HAP-1 (cell line): Measurements from ENCODE around the gene ZNF436.
"Not testable (repeated sequence)": the region's sequence is repeated elsewhere in the genome, so short reads cannot be mapped to it uniquely, and the experiment has no call there.

Experiments used
- DNase-seq, 2 experiments: peaks; one replicate each; pipeline ENCODE4 v3.0.0-alpha.2; 2016 to 2020; ENCODE audit warnings: low spot score in 2 of 2
- H3K27me3 ChIP-seq: fragments of 250-450 bp; sonication (Bioruptor Pico); 2 replicates; pipeline ENCODE4 v1.5.1; 2020; ENCODE audit warnings: low read depth, mild to moderate bottlenecking, moderate library complexity
- H3K36me3 ChIP-seq: fragments of 250-450 bp; sonication (Bioruptor Pico); replicated peaks from 2 replicates; pipeline ENCODE4 v1.5.1; 2020; ENCODE audit warnings: mild to moderate bottlenecking
- H3K4me1 ChIP-seq: fragments of 250-450 bp; sonication (Bioruptor Pico); 2 replicates; pipeline ENCODE4 v1.5.1; 2020; ENCODE audit warnings: mild to moderate bottlenecking
- H3K4me3 ChIP-seq: fragments of 250-450 bp; sonication (Bioruptor Pico); 2 replicates; pipeline ENCODE4 v1.5.1; 2020; ENCODE audit warnings: mild to moderate bottlenecking, moderate library complexity
- H3K9me3 ChIP-seq: fragments of 250-450 bp; sonication (Bioruptor Pico); 2 replicates; pipeline ENCODE4 v1.5.1; 2020; ENCODE audit warnings: mild to moderate bottlenecking, moderate library complexity
- in situ Hi-C: fragments of 300-500 bp; cut with MboI; formaldehyde crosslinking; loops from 3 replicates; pipeline ENCODE4 v1.14.3; 2020; ENCODE audit warnings: low sequenced_read_pairs, inconsistent platforms, mixed read lengths

Gene ZNF436

DNA sequence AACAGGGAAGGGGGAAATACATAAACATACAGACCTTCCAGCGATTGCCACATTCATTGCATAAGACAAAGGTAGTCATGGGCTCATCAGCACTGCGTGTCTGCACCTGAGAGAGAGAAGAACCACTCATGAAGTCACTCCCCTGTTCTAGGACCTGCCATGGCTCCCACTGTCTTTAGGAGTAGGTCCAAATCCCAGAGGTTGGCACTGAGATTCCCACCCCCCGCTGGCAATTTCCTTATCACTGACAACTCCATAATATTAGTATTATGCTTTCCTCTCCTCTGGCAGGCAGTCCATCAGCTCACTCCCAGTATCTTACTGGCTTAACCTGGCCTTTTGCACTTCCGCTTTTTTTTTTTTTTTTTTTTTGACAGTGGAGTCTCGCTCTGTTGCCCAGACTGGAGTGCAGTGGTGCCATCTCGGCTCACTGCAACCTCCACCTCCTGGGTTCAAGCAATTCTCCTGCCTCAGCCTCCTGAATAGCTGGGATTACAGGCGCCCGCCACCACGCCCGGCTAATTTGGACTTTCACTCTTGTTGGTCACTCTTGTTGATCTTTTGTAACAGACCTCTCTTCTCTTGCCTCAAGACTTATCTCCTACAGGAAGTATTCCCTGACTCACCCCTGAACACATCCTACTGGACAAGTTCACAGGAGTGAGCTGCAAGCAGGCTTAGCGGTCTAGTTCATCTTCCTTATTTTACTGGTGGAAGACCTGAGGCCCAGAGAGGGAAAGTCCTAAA, 14.8 kb upstream of the ZNF436 start:
- H3K27me3 ChIP-seq, result no peaks in the 10 kb centered on the region
- H3K4me3 ChIP-seq, result no peak overlapping the region
- H3K36me3 ChIP-seq, result no peaks in the 10 kb centered on the region
- H3K4me1 ChIP-seq, result no peaks in the 10 kb centered on the region
- H3K9me3 ChIP-seq, result peaks cover 4% of the 10 kb centered on the region; the same call in 1 of the 2 replicates
- in situ Hi-C loops, result no loop called here
- DNase-seq, result no peak

DNA sequence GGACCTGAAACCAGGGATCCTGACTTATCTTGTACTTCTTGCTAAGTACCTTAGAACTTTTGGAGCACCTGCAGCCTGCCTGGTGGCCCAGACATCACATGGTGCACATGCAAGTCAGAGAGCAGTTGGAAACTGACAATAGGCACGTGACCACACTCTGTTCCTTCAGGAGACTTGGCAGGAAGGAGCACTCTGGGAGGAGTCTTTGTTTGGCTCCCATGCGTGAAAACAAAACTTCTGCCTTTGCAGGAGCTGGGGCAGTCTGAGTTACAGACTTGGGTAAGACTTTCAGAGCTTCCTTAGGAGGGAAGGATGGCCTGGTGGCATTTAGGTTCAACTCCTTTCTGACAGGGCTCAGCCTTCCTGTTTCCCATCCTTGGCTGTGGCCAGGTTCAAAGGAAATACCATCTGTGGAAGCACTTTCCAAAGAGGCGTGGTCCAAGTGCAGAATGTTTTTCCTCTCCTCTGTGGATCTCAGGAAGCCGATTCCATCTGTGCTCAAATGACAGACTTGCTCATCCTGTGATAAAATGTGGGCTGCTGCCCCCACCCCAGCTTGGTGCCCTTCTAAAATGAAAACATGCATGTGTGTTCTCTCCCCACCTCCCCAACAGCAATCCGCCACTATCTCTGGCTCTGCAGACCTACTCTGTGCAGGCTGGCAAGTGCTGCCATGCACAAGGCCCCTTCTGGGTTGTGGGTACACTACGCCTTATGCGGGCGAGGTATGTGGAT, 14.1 kb upstream of the ZNF436 start:
- Histone ChIP-seq H3K9me3 (peaks cover 4% of the 10 kb centered on the region; the same call in 1 of the 2 replicates), H3K27me3 (no peaks in the 10 kb centered on the region), H3K36me3 (no peaks in the 10 kb centered on the region), H3K4me1 (no peaks in the 10 kb centered on the region), H3K4me3 (no peak overlapping the region)
- in situ Hi-C loops, result no loop called here
- no peak for DNase-seq

DNA sequence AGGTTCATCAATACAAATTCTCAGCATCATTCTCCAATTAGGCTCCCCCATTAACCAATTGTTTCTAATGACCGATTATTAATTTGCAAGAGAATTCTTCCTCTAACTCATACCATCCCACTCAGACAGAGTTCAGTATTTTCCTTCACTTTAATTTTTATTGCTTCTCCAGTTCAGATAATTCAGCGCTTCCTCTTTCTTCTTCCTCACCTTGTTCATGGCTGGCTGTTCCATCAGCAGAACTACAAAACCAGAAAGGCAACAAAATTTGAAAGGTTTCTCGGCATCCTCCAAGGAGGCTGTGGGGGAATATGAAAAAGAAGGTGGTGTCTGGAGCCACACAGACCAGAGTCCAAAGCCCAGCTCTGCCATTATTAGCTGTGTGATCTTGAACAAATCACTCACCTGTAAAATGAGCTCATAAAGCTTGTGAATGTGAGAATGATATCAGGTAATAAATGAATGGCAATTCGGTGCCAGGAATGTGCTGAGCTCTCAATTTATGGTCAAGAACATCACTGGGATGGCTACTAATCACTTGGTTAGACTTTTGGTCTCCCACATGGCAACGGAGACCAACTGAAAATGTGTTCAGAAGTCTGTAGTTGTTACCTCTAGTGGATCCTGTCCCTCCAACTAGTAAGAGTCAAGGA, 11.7 kb upstream of the ZNF436 start:
- H3K4me3 ChIP-seq, result no peak overlapping the region
- H3K4me1 ChIP-seq, result peaks cover 11% of the 10 kb centered on the region
- H3K27me3 ChIP-seq, result no peaks in the 10 kb centered on the region
- no peaks in the 10 kb centered on the region for H3K36me3 ChIP-seq
- peaks cover 4% of the 10 kb centered on the region; the same call in 1 of the 2 replicates for H3K9me3 ChIP-seq
- in situ Hi-C loops, result no loop called here
- DNase-seq, result no peak

DNA sequence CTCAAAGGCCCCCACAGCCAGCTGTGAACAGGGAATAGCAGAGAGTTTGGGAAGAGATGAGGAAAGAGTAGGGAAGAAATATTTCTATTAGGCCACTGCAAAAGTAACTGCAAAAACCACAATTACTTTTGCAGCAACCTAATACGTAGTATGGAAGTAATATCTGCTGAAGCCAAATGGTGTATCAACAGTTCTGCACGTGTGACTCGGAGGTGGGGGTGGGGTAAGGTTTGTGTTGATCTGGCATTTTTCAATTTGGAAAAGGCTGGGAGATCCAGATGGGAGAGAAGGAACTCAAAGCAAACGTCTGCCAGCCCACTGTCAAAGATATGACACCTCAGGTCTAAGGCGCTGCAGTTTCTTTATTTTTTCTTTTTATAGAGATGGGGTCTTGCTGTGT, 11.1 kb upstream of the ZNF436 start:
- Histone ChIP-seq H3K36me3 (no peaks in the 10 kb centered on the region), H3K9me3 (peaks cover 4% of the 10 kb centered on the region; the same call in 1 of the 2 replicates), H3K4me1 (peaks cover 13% of the 10 kb centered on the region), H3K27me3 (no peaks in the 10 kb centered on the region), H3K4me3 (no peak overlapping the region)
- in situ Hi-C loops, result no loop called here
- no peak for DNase-seq

DNA sequence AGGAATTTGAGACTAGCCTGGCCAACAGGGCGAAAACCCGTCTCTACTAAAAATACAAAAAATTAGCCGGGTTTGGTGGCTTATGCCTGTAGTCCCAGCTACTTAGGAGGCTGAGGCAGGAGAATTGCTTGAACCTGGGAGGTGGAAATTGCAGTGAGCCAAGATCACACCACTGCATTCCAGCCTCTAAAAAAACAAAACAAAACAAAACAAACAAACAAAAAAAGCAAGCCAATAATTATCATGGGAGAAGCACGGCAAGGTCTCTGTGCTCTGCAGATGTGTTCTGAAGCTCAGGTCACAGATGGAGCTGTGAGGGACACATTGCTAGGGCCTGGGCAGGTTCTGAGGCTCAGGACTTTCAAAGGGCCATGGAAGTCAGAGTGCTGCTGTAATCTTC, 10.6 kb upstream of the ZNF436 start:
- H3K4me3 ChIP-seq, H3K9me3 ChIP-seq, DNase-seq, H3K27me3 ChIP-seq, in situ Hi-C loops, H3K36me3 ChIP-seq: not testable (repeated sequence)
- H3K4me1 ChIP-seq, result peaks cover 13% of the 10 kb centered on the region

DNA sequence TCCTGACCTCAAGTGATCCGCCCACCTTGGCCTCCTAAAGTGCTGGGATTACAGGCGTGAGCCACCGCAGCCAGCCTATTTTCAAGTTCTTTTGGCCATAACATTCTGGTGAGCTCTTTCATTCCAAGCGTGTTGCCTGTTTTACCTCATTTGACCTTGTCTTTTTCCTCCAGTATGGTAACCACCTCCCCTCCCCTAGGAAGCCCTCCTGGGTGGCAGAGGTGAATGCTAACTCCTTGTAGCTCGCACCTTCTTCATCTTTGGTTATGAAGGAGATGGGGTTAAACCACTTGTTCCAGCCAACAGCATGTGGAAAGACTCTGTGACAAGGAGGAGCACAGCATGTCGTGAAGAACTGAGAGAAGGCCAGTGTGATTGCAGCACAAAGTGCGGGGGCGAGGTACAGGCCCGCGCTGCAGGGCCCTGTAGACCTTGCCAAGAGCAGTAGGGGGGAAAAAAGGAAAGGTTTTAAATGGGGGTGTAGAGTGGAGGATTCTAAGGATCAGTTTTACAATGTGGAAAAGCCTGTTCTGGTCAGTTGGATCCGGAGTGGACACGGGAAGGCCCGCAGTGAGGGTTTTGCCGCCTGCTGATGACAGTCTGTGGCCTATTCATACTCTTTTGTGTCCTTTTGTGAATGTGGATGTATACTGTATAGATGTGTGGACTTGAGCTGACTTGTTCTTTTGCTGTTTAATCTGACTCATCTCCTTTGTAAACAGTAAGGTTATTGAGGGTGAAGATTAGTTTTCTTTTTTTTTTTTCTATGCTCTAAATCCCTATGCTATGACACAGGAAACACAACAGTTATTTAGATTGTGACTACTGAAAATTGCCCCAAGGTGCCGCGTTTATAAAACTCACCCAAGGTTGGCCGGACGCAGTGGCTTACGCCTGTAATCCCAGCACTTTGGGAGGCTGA, 7.5 kb upstream of the ZNF436 start:
- Histone ChIP-seq H3K27me3 (no peaks in the 10 kb centered on the region), H3K4me3 (no peak overlapping the region), H3K4me1 (peaks cover 19% of the 10 kb centered on the region), H3K9me3 (peaks cover under 1% of the 10 kb centered on the region; the same call in 1 of the 2 replicates), H3K36me3 (no peaks in the 10 kb centered on the region)
- in situ Hi-C loops, result no loop called here
- DNase-seq, result peak; percentile 86 to 98

DNA sequence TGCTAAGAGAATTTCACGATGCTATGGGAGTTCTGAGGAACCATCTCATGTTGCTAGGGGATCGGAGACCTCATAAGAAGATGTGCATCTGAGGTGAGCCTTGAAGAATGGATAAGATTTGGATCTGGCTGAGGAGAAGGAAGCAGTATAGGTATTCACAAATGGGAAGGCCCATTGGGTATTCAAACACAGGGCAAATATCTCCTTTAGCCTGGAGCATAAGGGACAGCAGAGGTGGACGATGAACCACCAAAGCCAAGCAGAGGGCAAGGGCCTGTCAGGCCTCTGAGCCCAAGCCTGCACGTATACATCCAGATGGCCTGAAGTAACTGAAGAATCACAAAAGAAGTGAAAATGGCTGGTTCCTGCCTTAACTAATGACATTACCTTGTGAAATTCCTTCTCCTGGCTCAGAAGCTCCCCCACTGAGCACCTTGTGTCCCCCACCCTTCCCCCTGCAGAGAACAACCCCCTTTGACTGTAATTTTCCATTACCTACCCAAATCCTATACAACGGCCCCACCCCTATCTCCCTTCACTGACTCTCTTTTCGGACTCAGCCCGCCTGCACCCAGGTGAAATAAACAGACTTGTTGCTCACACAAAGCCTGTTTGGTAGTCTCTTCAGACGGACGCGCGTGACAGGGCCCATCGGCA, 4.6 kb upstream of the ZNF436 start:
- H3K4me1 ChIP-seq, result peaks cover 39% of the 10 kb centered on the region
- H3K9me3 ChIP-seq, H3K4me3 ChIP-seq, in situ Hi-C loops, H3K27me3 ChIP-seq, H3K36me3 ChIP-seq, DNase-seq: not testable (repeated sequence)

DNA sequence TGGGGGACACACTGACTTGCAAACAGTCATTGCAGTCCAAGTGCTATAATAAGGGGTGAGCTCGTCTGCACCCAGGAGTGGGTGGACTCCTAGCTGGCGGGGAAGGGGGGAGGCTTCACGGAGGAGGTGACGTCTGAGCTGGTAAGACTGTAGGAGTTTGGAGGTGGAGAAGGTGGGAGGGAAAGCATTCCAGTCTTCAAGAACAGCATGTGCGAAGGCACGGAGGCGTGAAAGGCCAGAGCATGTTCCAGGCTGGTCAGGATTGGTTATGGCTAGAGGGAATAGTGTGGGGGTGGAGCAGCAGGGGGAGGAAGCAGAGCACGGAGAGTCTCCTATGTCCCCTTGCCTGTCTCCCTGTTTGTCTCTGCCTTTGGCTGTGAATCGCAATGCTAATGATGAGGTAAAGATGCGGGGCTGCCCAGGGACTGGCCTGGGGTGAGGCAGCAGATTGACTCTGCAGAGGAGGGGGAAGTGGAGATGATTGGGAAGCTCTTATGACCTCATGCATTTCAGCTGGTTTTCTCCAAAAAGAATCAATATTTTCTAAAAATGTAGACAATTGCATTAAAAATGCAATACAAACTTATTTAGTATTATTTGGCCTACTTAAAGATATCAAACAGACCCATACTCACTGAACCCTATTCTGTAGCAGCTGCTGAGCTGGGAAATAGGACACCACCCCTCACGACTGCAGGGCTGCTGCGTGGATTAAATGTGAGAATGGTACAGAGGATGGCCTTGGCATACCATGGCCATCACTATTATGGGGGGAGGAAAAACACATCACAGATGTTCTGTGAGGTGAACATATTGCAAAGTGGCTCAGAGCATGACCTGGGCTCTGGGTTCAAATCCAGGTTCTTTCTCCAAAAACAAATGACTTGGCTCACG, 2.6 kb upstream of the ZNF436 start:
- no peak overlapping the region for H3K4me3 ChIP-seq
- H3K27me3 ChIP-seq, result no peaks in the 10 kb centered on the region
- no peaks in the 10 kb centered on the region for H3K9me3 ChIP-seq
- in situ Hi-C loops, result no loop called here
- H3K36me3 ChIP-seq, result peaks cover under 1% of the 10 kb centered on the region; the same call in 1 of the 2 replicates
- peaks cover 36% of the 10 kb centered on the region for H3K4me1 ChIP-seq
- DNase-seq, result peak in 1 of 2 experiments; percentile 46

DNA sequence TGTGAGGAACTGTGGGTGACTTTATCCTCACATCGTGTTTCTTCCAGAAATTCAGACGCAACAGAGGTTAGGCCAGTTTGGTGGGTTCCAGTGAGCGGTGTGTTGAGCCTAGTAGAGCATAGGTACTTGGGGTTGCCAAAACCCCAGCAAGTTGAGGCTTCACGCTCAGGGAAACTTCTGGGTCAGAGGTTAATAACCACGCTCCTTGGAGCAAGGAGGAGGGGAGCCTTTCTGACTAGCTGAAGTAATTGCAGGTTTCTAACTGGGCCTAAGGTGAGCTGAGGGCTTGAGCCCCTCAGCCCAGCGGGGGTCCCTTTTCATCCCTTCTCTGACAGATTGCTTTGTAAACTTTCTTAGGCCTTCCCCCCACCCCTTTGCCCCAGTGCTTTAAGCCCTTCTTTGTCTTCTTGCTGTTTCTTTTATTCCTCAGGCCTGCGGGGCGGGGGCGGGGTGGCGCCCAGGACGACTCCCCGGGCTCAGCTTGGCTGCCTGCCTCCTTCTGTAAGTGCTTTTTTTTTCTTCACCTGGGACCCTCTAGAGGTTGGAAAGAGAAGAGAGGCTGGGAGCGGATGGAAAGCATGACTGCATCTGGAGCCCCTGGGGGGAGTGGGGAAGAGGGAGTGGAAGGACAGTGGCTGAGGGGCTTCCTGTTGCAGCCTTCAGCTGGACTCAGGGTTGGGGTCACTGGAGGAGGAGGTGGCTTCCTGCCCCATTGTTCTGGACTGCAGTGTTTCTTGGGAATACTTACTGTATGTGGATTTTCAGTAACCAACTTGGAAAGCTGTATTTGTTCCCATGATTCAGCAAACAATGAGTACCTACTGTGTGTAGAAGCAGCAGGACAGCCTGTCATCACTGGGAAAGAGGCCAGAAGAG, 1.3 kb upstream of the ZNF436 start:
- peak overlapping the region; percentile 84 for H3K4me3 ChIP-seq
- H3K4me1 ChIP-seq, result peaks cover 31% of the 10 kb centered on the region
- in situ Hi-C loops, result no loop called here
- peaks cover 13% of the 10 kb centered on the region for H3K36me3 ChIP-seq
- H3K9me3 ChIP-seq, result no peaks in the 10 kb centered on the region; the same call in 1 of the 2 replicates
- H3K27me3 ChIP-seq, result no peaks in the 10 kb centered on the region
- peak; percentile 93 to 96 for DNase-seq

DNA sequence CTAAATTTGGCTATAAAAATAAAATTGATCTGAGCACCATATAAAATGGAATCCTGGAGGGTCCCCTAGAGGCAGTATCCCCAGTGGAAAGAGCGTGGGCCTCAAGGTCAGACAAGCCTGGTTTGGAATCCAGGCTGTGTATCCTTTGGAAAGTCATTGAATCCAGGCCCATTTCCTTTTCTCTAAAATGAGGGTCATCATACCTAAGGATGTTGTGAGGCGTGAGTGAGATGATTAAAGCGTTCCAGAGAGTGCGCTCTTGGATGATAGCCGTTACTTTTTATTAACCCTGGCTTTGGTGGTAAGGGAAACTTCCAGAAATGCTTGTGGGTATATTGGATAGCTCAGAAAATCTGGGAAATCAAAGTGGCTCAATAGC, 683 bp upstream of the ZNF436 start:
- Histone ChIP-seq H3K4me1 (peaks cover 31% of the 10 kb centered on the region), H3K36me3 (peaks cover 18% of the 10 kb centered on the region), H3K9me3 (no peaks in the 10 kb centered on the region; the same call in 1 of the 2 replicates), H3K27me3 (no peaks in the 10 kb centered on the region), H3K4me3 (peak overlapping the region; percentile 84)
- in situ Hi-C loops, result no loop called here
- peak; percentile 15 to 29 for DNase-seq

DNA sequence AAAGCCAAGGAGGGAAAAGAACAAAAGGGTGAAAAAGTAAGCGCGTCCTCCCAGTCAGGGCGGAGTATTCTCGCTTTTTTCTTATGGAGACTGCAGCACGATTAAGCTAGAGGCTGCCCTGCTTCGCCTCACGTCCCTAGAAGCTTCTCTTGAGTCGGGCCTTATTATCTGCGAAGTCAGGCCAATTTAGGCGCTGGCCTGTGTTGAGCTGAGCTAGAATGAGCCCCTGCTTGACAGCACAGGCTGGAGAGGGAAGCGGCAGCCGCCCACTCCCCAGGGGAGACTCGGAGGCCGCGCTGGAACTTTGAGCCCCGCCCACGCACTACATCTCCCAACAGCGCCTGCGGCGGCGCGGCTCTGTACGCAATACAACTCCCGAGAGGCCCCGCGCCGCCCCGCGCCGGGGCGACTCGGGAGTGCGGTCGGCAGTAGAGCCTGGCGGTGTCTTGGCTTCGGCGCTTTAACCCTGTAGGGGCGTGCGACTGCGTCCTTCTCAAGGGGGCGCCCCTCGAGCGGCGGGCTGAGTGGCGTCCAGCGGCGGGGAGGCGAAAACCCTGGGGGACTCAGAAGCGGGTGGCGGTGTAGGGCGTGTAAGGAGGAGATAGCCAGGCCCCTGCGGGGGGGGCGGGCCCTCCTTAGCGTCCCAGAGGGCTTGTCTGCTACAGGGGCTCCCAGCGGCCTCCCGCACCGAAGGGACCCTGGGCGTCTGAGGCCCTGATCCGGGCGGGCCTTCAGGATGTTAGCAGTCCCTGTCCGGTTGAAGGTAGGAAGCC, 888 bp downstream of the ZNF436 start:
- peaks cover 30% of the 10 kb centered on the region for H3K36me3 ChIP-seq
- peak; percentile 94 to 95 for DNase-seq
- peak overlapping the region; percentile 84 for H3K4me3 ChIP-seq
- H3K4me1 ChIP-seq, result peaks cover 31% of the 10 kb centered on the region
- in situ Hi-C loops, result no loop called here
- H3K9me3 ChIP-seq, result peaks cover 4% of the 10 kb centered on the region
- no peaks in the 10 kb centered on the region for H3K27me3 ChIP-seq
